OCI-LY3 (cell line): Measurements from ENCODE around the gene FREM2.
A peak's percentile ranks its signal among the peaks of the same experiment; 100 is the strongest.

Source experiments
- H2AFZ ChIP-seq: fragments of 200-600, 300-600 bp; shearing (Covaris generic); 2 replicates; pipeline ENCODE4 v1.6.0; 2014; ENCODE audit warnings: antibody characterized with exemption, low read depth, low read length
- H3K27ac ChIP-seq: fragments of 200-600, 300-600 bp; sonication (generic); 2 replicates; pipeline ENCODE4 v1.5.1; 2014; ENCODE audit warnings: mild to moderate bottlenecking, low read length, moderate library complexity, mixed read lengths
- H3K27me3 ChIP-seq: fragments of 200-600, 300-600 bp; sonication (generic); 2 replicates; pipeline ENCODE4 v1.6.1; 2014; ENCODE audit warnings: low read depth, low read length, mixed read lengths
- H3K36me3 ChIP-seq: fragments of 200-600, 300-600 bp; sonication (generic); replicated peaks from 2 replicates; pipeline ENCODE3; 2014; ENCODE audit warnings: low read depth, low read length, mixed read lengths
- H3K4me1 ChIP-seq: fragments of 300-600, 200-600 bp; sonication (generic); 2 replicates; pipeline ENCODE4 v1.6.1; 2014; ENCODE audit warnings: low read length, mixed read lengths
- H3K4me2 ChIP-seq: fragments of 200-600, 300-600 bp; sonication (generic); 2 replicates; pipeline ENCODE4 v1.6.1; 2014; ENCODE audit warnings: low read length, mixed read lengths
- H3K4me3 ChIP-seq: fragments of 300-600, 200-600 bp; sonication (generic); 2 replicates; pipeline ENCODE4 v1.5.1; 2014; ENCODE audit warnings: antibody characterized with exemption, mild to moderate bottlenecking, low read length, moderate library complexity
- H3K79me2 ChIP-seq: fragments of 300-600, 200-600 bp; shearing (Covaris generic); 2 replicates; pipeline ENCODE4 v1.6.1; 2014; ENCODE audit warnings: mild to moderate bottlenecking, low read length, mixed read lengths
- H3K9ac ChIP-seq: fragments of 300-600, 200-600 bp; shearing (Covaris generic); 2 replicates; pipeline ENCODE4 v1.6.0; 2014; ENCODE audit warnings: mild to moderate bottlenecking, low read length, moderate library complexity
- H3K9me3 ChIP-seq: fragments of 200-600, 300-600 bp; shearing (Covaris generic); 2 replicates; pipeline ENCODE4 v1.6.1; 2014; ENCODE audit warnings: low read length, mixed read lengths; ENCODE audit not compliant: insufficient read depth
- H4K20me1 ChIP-seq: fragments of 200-600, 300-600 bp; sonication (generic); 2 replicates; pipeline ENCODE4 v1.6.1; 2016; ENCODE audit warnings: low read length, mixed read lengths; ENCODE audit not compliant: insufficient read depth
- CTCF ChIP-seq: fragments of 200-600, 300-600 bp; sonication (generic); IDR thresholded peaks from 2 replicates; pipeline ENCODE4 v1.5.1; 2014; ENCODE audit warnings: antibody characterized with exemption, low read length, low read depth
- EZH2phosphoT487 ChIP-seq: fragments of 200-600 bp; shearing (Covaris generic); IDR thresholded peaks from 2 replicates; pipeline ENCODE4 v1.6.1; 2018; ENCODE audit warnings: antibody characterized with exemption, mixed run types, low read depth

FREM2 gene

GRCh38 chr13:38685974-38686576 lies 802 bp upstream of the FREM2 start:
- no peak overlapping the region for H3K4me3 ChIP-seq
- no peak overlapping the region for H3K27ac ChIP-seq
- H3K27me3 ChIP-seq, result peaks cover 12% of the 10 kb centered on the region
- H3K4me2 ChIP-seq, result no peak overlapping the region
- no peaks in the 10 kb centered on the region for H4K20me1 ChIP-seq
- no peaks in the 10 kb centered on the region for H3K36me3 ChIP-seq
- no peak overlapping the region for H3K9ac ChIP-seq
- TF ChIP-seq CTCF, result peak; percentile 26; the same call in 1 of the 2 replicates
- TF ChIP-seq EZH2phosphoT487, result no peak
- H3K79me2 ChIP-seq, result no peaks in the 10 kb centered on the region
- no peaks in the 10 kb centered on the region for H3K9me3 ChIP-seq
- H3K4me1 ChIP-seq, result no peaks in the 10 kb centered on the region
- H2AFZ ChIP-seq, result no peak overlapping the region

- Histone ChIP-seq H3K9ac (no peak overlapping the region), H3K27me3 (no peaks in the 10 kb centered on the region), H3K27ac (no peak overlapping the region), H4K20me1 (no peaks in the 10 kb centered on the region), H3K36me3 (no peaks in the 10 kb centered on the region), H3K4me3 (no peak overlapping the region), H3K79me2 (no peaks in the 10 kb centered on the region), H2AFZ (no peak overlapping the region), H3K4me2 (no peak overlapping the region), H3K9me3 (no peaks in the 10 kb centered on the region), H3K4me1 (no peaks in the 10 kb centered on the region)
- TF ChIP-seq CTCF (no peak), EZH2phosphoT487 (no peak)
Measured at GRCh38 chr13:38687246-38688229, 661 bp downstream of the FREM2 start.

- H3K4me2 ChIP-seq, result no peak overlapping the region
- no peak overlapping the region for H3K4me3 ChIP-seq
- no peaks in the 10 kb centered on the region for H3K79me2 ChIP-seq
- no peak for TF ChIP-seq CTCF
- TF ChIP-seq EZH2phosphoT487, result no peak
- H4K20me1 ChIP-seq, result no peaks in the 10 kb centered on the region
- no peaks in the 10 kb centered on the region for H3K9me3 ChIP-seq
- no peak overlapping the region for H2AFZ ChIP-seq
- no peak overlapping the region for H3K27ac ChIP-seq
- H3K9ac ChIP-seq, result no peak overlapping the region
- no peaks in the 10 kb centered on the region for H3K27me3 ChIP-seq
- no peaks in the 10 kb centered on the region for H3K4me1 ChIP-seq
- H3K36me3 ChIP-seq, result no peaks in the 10 kb centered on the region
Measured at GRCh38 chr13:38688674-38689073, 1.8 kb downstream of the FREM2 start.

GRCh38 chr13:38690231-38690630 lies 3.4 kb downstream of the FREM2 start:
- H2AFZ ChIP-seq, result no peak overlapping the region
- no peaks in the 10 kb centered on the region for H3K36me3 ChIP-seq
- H3K27me3 ChIP-seq, result no peaks in the 10 kb centered on the region
- no peak for TF ChIP-seq EZH2phosphoT487
- TF ChIP-seq CTCF, result no peak
- H3K4me2 ChIP-seq, result no peak overlapping the region
- H3K4me3 ChIP-seq, result no peak overlapping the region
- H3K9ac ChIP-seq, result no peak overlapping the region
- no peaks in the 10 kb centered on the region for H3K9me3 ChIP-seq
- H4K20me1 ChIP-seq, result no peaks in the 10 kb centered on the region
- no peaks in the 10 kb centered on the region for H3K79me2 ChIP-seq
- H3K27ac ChIP-seq, result no peak overlapping the region
- no peaks in the 10 kb centered on the region for H3K4me1 ChIP-seq
